LoVo (cell line): Measurements from ENCODE around the gene MSTN.
"Not testable (repeated sequence)": the region's sequence is repeated elsewhere in the genome, so short reads cannot be mapped to it uniquely, and the experiment has no call there.

Experiments used
- DNase-seq: peaks from one replicate; pipeline ENCODE4 v3.0.0-alpha.2; 2016; ENCODE audit warnings: low spot score

MSTN gene

GRCh38 chr2:190063624-190064023 is 1.1 kb upstream of the MSTN start:
- DNase-seq: no peak

GRCh38 chr2:190062053-190062452 is 476 bp downstream of the MSTN start:
- no peak for DNase-seq

GRCh38 chr2:190060626-190061025 is 1.9 kb downstream of the MSTN start:
- DNase-seq: no peak

GRCh38 chr2:190060019-190060418 is 2.5 kb downstream of the MSTN start:
- DNase-seq: no peak

GRCh38 chr2:190053426-190053825 is 9.1 kb downstream of the MSTN start:
- no peak for DNase-seq

- DNase-seq: no peak
These were observed 10.2 kb downstream of the MSTN start for GRCh38 chr2:190052307-190052706.

- DNase-seq: no peak
These were observed 11.3 kb downstream of the MSTN start for GRCh38 chr2:190051223-190051622.

GRCh38 chr2:190050001-190050400 is 12.5 kb downstream of the MSTN start:
- DNase-seq: no peak

- DNase-seq: no peak
These were observed 17.7 kb downstream of the MSTN start for GRCh38 chr2:190044866-190045265.

- DNase-seq: no peak
These were observed 19.1 kb downstream of the MSTN start for GRCh38 chr2:190043441-190043840.

- no peak for DNase-seq
These were observed 26.5 kb downstream of the MSTN start for GRCh38 chr2:190036071-190036470.

- DNase-seq: not testable (repeated sequence)
These were observed 28.1 kb downstream of the MSTN start for GRCh38 chr2:190034417-190034816.

- DNase-seq: no peak
These were observed 30.4 kb downstream of the MSTN start for GRCh38 chr2:190031969-190032618.

- peak; percentile 49 for DNase-seq
These were observed 38.7 kb downstream of the MSTN start for GRCh38 chr2:190023860-190024259.

GRCh38 chr2:190020720-190021119 is 41.8 kb downstream of the MSTN start:
- DNase-seq: no peak

GRCh38 chr2:190017837-190018236 is 44.7 kb downstream of the MSTN start:
- no peak for DNase-seq

- DNase-seq: not testable (repeated sequence)
These were observed 46.6 kb downstream of the MSTN start for GRCh38 chr2:190015969-190016368.
